K562 (cell line): ENCODE data around the gene WDR76. TPM values are rescaled to one million over a fixed set of nuclear protein-coding genes. Genes with fewer than 3 reads are reported as not detected.
A peak's percentile ranks its signal among the peaks of the same experiment; 100 is the strongest.

ENCODE experiments used
- ATAC-seq: fragments of 200-7000 bp; cut with Tn5 transposase; 3 replicates; pipeline ENCODE4 v1.9.1; 2020; ENCODE audit warnings: moderate library complexity
- Bru-seq: library from RNA; stranded (reverse); fragments of 400-500 nt; gene quantifications from one replicate; lab custom pipeline; 2021; lab: Mats Ljungman, UMichigan
- BruChase-seq, 2 experiments: library from RNA; stranded (reverse); fragments of 400-500 nt; gene quantifications; one replicate each; lab custom pipeline; 2021; lab: Mats Ljungman, UMichigan
- BruUV-seq: library from RNA; stranded (reverse); fragments of 400-500 nt; replicated peaks from 2 replicates; lab custom pipeline; 2021; lab: Mats Ljungman, UMichigan
- CTCF ChIA-PET: fragments of 300-600 bp; formaldehyde crosslinking; extraction: SDS; loops from one replicate; lab custom pipeline; 2021; ENCODE audit warnings: low intra/inter-chr PET ratio; lab: Yijun Ruan, JAX
- POLR2A ChIA-PET: fragments of 300-600, 350-650 bp; sonication (Branson Sonifier 250); formaldehyde crosslinking; extraction: SDS; loops from one replicate; lab custom pipeline; 2021; ENCODE audit warnings: antibody characterized with exemption, inconsistent platforms; lab: Yijun Ruan, JAX
- DNase-seq, 4 experiments: peaks; one replicate each; pipeline versions ENCODE4 v3.0.0 to v3.0.0-alpha.2; 2011 to 2018; ENCODE audit warnings: low spot score in 3 of 4, mixed read lengths in 3 of 4; ENCODE audit errors: extremely low read depth in 1 of 4
- FAIRE-seq: peaks from 2 replicates; lab custom pipeline; 2011; peaks lifted over from hg19 to GRCh38; lab: Jason Lieb, UNC
- H2AFZ ChIP-seq: 2 replicates; pipeline ENCODE4 v1.6.0; 2011; ENCODE audit warnings: low read depth, low read length, control low read depth, inconsistent platforms
- H3K27ac ChIP-seq: fragments of 200-600 bp; 3 replicates; pipeline ENCODE4 v1.8.0; 2011; ENCODE audit warnings: low read depth, mild to moderate bottlenecking, control low read depth, inconsistent platforms, low read length, moderate library complexity, mixed read lengths; ENCODE audit errors: extremely low read depth
- H3K27me3 ChIP-seq, 2 experiments: fragments of 300-600 bp in 1 of 2; 2 replicates in 1 of 2; 3 replicates in 1 of 2; pipeline versions ENCODE4 v1.6.0 to v1.8.0; 2011; ENCODE audit warnings: inconsistent platforms in 2 of 2, low read length in 2 of 2, mild to moderate bottlenecking in 1 of 2, mixed read lengths in 1 of 2, moderate library complexity in 1 of 2; ENCODE audit not compliant: control insufficient read depth in 2 of 2, insufficient read depth in 2 of 2
- H3K36me3 ChIP-seq: fragments of 300-600 bp; 3 replicates; pipeline ENCODE4 v1.8.0; 2011; ENCODE audit warnings: mild to moderate bottlenecking, low read length, inconsistent platforms; ENCODE audit not compliant: control insufficient read depth, insufficient read depth
- H3K4me1 ChIP-seq, 2 experiments: fragments of 200-600 bp in 1 of 2; replicated peaks in 1 of 2; 2 replicates in 1 of 2; 3 replicates in 1 of 2; pipeline versions ENCODE4 v1.5.1 to v1.8.0; 2011; ENCODE audit warnings: inconsistent platforms in 2 of 2, low read length in 2 of 2, mild to moderate bottlenecking in 1 of 2, mixed read lengths in 1 of 2, moderate library complexity in 1 of 2; ENCODE audit not compliant: control insufficient read depth in 2 of 2, insufficient read depth in 2 of 2
- H3K4me2 ChIP-seq: 2 replicates; pipeline ENCODE4 v1.6.1; 2011; ENCODE audit warnings: low read length, control low read depth, inconsistent platforms, mixed read lengths; ENCODE audit not compliant: insufficient read depth
- H3K4me3 ChIP-seq: fragments of 200-600 bp; sonication (generic), shearing (Covaris generic); 2 replicates; pipeline ENCODE4 v1.5.1; 2016; ENCODE audit warnings: control low read depth, inconsistent platforms
- H3K79me2 ChIP-seq: fragments of 200-600 bp; 3 replicates; pipeline ENCODE4 v1.8.0; 2011; ENCODE audit warnings: low read length, inconsistent platforms; ENCODE audit not compliant: control insufficient read depth, insufficient read depth
- H3K9ac ChIP-seq, 2 experiments: 2 replicates each; pipeline versions ENCODE4 v1.6.0 to v1.6.1; 2011; ENCODE audit warnings: low read depth in 2 of 2, low read length in 2 of 2, control low read depth in 1 of 2, inconsistent platforms in 1 of 2, mild to moderate bottlenecking in 1 of 2, mixed read lengths in 1 of 2; ENCODE audit not compliant: insufficient read depth in 1 of 2
- H3K9me1 ChIP-seq: one replicate; pipeline ENCODE4 v1.6.0; 2011; ENCODE audit warnings: inconsistent platforms, mild to moderate bottlenecking, low read length, moderate library complexity; ENCODE audit not compliant: control insufficient read depth, insufficient read depth
- H3K9me3 ChIP-seq: replicated peaks from 2 replicates; pipeline ENCODE4 v1.5.1; 2011; ENCODE audit warnings: low read depth, low read length, inconsistent platforms; ENCODE audit not compliant: control insufficient read depth, insufficient read depth
- H4K20me1 ChIP-seq: replicated peaks from 2 replicates; pipeline ENCODE4 v1.6.1; 2011; ENCODE audit warnings: low read length, inconsistent platforms, mixed read lengths; ENCODE audit not compliant: control insufficient read depth, insufficient read depth
- ARNT ChIP-seq, 2 experiments: fragments of 450-650 bp; IDR thresholded peaks; 2 replicates each; pipeline ENCODE4 v1.6.1; 2016; ENCODE audit warnings: mild to moderate bottlenecking in 1 of 2
- ELF4 ChIP-seq: fragments of 450-650 bp; formaldehyde crosslinking; IDR thresholded peaks from 2 replicates; pipeline ENCODE4 v1.4.0; 2022; ENCODE audit warnings: missing genetic modification characterization
- HMG20A ChIP-seq: fragments of 450-650 bp; formaldehyde crosslinking; conservative IDR thresholded peaks from 2 replicates; pipeline ENCODE4 v1.4.0; 2020; ENCODE audit warnings: mild to moderate bottlenecking, mixed read lengths
- KDM5B ChIP-seq: fragments of 200-600 bp; sonication (generic); IDR thresholded peaks from 2 replicates; pipeline ENCODE4 v1.6.1; 2012; ENCODE audit warnings: low read depth, mild to moderate bottlenecking, moderate library complexity, low read length, control low read depth, inconsistent platforms; ENCODE audit not compliant: insufficient replicate concordance
- L3MBTL2 ChIP-seq: fragments of 450-650 bp; IDR thresholded peaks from 2 replicates; pipeline ENCODE4 v1.6.1; 2016; ENCODE audit warnings: mild to moderate bottlenecking, moderate library complexity
- MBD2 ChIP-seq: sonication (generic); IDR thresholded peaks from 2 replicates; pipeline ENCODE4 v1.6.1; 2016; ENCODE audit warnings: low read depth, borderline replicate concordance
- MEF2A ChIP-seq: IDR thresholded peaks from 2 replicates; pipeline ENCODE4 v1.6.1; 2011; ENCODE audit warnings: low read depth, mild to moderate bottlenecking, low read length, moderate library complexity; ENCODE audit not compliant: control insufficient read depth
- NR2C1 ChIP-seq, 2 experiments: fragments of 450-650 bp; IDR thresholded peaks; 2 replicates each; pipeline ENCODE4 v1.6.1; 2017; ENCODE audit warnings: mild to moderate bottlenecking in 2 of 2, antibody characterized with exemption in 1 of 2, inconsistent platforms in 1 of 2, missing compliant biosample characterization in 1 of 2, missing genetic modification characterization in 1 of 2
- POLR2AphosphoS5 ChIP-seq: IDR thresholded peaks from 2 replicates; pipeline ENCODE4 v1.6.1; 2011; ENCODE audit warnings: mild to moderate bottlenecking, low read depth, low read length, moderate library complexity; ENCODE audit not compliant: control insufficient read depth, insufficient read depth
- POLR3A ChIP-seq: IDR thresholded peaks from 2 replicates; pipeline ENCODE4 v1.6.1; 2011; ENCODE audit warnings: borderline replicate concordance, mild to moderate bottlenecking, moderate library complexity; ENCODE audit not compliant: insufficient read length, insufficient read depth; ENCODE audit errors: extremely low read depth
- SIN3A ChIP-seq, 2 experiments: fragments of 150-350 bp in 1 of 2; IDR thresholded peaks; 2 replicates each; pipeline ENCODE4 v1.6.1; 2011 to 2016; ENCODE audit warnings: borderline replicate concordance in 2 of 2, low read depth in 2 of 2, low read length in 2 of 2, mild to moderate bottlenecking in 2 of 2, moderate library complexity in 2 of 2; ENCODE audit not compliant: control insufficient read depth in 1 of 2
- SIX5 ChIP-seq, 2 experiments: IDR thresholded peaks; 2 replicates each; pipeline ENCODE4 v1.6.1; 2011; ENCODE audit warnings: low read length in 2 of 2, borderline replicate concordance in 1 of 2, low read depth in 1 of 2, mild to moderate bottlenecking in 1 of 2, moderate library complexity in 1 of 2; ENCODE audit not compliant: insufficient read depth in 1 of 2
- SP1 ChIP-seq: sonication (generic); formaldehyde crosslinking; IDR thresholded peaks from 2 replicates; pipeline ENCODE4 v1.8.1; 2022; ENCODE audit warnings: mild to moderate bottlenecking, missing genetic modification reagents
- ZNF707 ChIP-seq: fragments of 250-450 bp; sonication (Bioruptor Pico); conservative IDR thresholded peaks from 2 replicates; pipeline ENCODE4 v1.8.0; 2022; ENCODE audit warnings: inconsistent platforms, mild to moderate bottlenecking, moderate library complexity
- WGBS: fragments of 100-300 bp; shearing (Covaris generic); methylation state at CpG from one replicate; pipeline ENCODE4 v1.1.6; 2016; ENCODE audit warnings: low coverage, mixed read lengths; ENCODE audit not compliant: insufficient coverage; ENCODE audit errors: missing lambda C conversion rate; 5-methylcytosine and 5-hydroxymethylcytosine counted together
- in situ Hi-C: fragments of 300-500 bp; cut with MboI; formaldehyde crosslinking; loops from 4 replicates; pipeline ENCODE4 v1.15.0; 2018; ENCODE audit warnings: inconsistent platforms, mixed read lengths
- intact Hi-C: fragments of 100-400 bp; cut with micrococcal nuclease; formaldehyde crosslinking; loops from 2 replicates; pipeline ENCODE4 v1.14.2; 2022
- long read RNA-seq, 3 experiments: library from polyadenylated mRNA in 2 of 3; library from RNA in 1 of 3; unstranded in 2 of 3; stranded (forward) in 1 of 3; transcript quantifications; one replicate each; pipeline ENCODE4 v2.0.0, GENCODE V29; 2019 to 2022
- polyA minus RNA-seq, 3 experiments: library from RNA; depleted of rRNA, polyadenylated mRNA; stranded (reverse); fragments of >200 nt; gene quantifications; 2 replicates each; pipeline ENCODE4 v1.2.3, GENCODE V29; 2011
- polyA plus RNA-seq, 8 experiments: library from polyadenylated mRNA; depleted of rRNA in 4 of 8; stranded (reverse) in 5 of 8; unstranded in 3 of 8; fragments of >200 nt; fragmentation: Nextera tagmentation in 2 of 8; fragmentation: Illumina TruSeq in 1 of 8; extraction: Ambion mirVana in 2 of 8; extraction: Trizol in 1 of 8; gene quantifications; 2 replicates each; pipeline versions ENCODE4 v1.2.1 to v1.2.3, GENCODE V29; 2011 to 2014; ENCODE audit warnings: inconsistent platforms in 1 of 8, missing spikeins in 1 of 8
- total RNA-seq, 7 experiments: library from RNA; depleted of rRNA in 6 of 7; stranded (reverse); fragments of >200 nt in 6 of 7; fragmentation: Illumina TruSeq in 2 of 7; extraction: Trizol in 2 of 7; gene quantifications; 2 replicates each; pipeline versions ENCODE4 v1.2.1 to v1.2.3, GENCODE V29; 2011 to 2021; ENCODE audit warnings: low replicate concordance in 1 of 7

WDR76 gene
- total RNA-seq (2011; cell fraction: chromatin; rRNA removed; ENCODE audit: low replicate concordance) = 23.0 and 47.6 TPM in 2 replicates
- 10.8 and 12.1 TPM in 2 replicates for total RNA-seq (2011; cell fraction: nucleolus; rRNA removed)
- total RNA-seq (2011; cell fraction: nucleoplasm; rRNA removed) = 15.4 and 20.5 TPM in 2 replicates
- total RNA-seq (2014; rRNA removed) = 37.6 and 40.4 TPM in 2 replicates
- 69.5 and 85.1 TPM in 2 replicates for total RNA-seq (2014; rRNA removed; fragmentation: Illumina TruSeq; extraction: Trizol)
- total RNA-seq (2015; rRNA removed; fragmentation: Illumina TruSeq; extraction: Trizol) = 58.4 and 62.5 TPM in 2 replicates
- total RNA-seq (2021) = 43.7 and 46.3 TPM in 2 replicates
- 22.8 and 31.8 TPM in 2 replicates for polyA plus RNA-seq (2011; rRNA removed)
- 8.5 and 12.3 TPM in 2 replicates for polyA plus RNA-seq (2011; cell fraction: cytosol; rRNA removed)
- polyA plus RNA-seq (2011; cell fraction: nucleus; rRNA removed) = 9.7 and 10.2 TPM in 2 replicates
- 28.3 and 31.8 TPM in 2 replicates for polyA plus RNA-seq (2012)
- polyA plus RNA-seq (2014; fragmentation: Illumina TruSeq; extraction: Trizol) = 47.7 and 58.6 TPM in 2 replicates
- 10 to 100 TPM in 1 of 2 experiments, 1 to 10 TPM in 1; 9.8 to 22.8 TPM for polyA plus RNA-seq (2014; fragmentation: Nextera tagmentation; extraction: Ambion mirVana)
- polyA plus RNA-seq (2014; rRNA removed) = 37.1 and 44.4 TPM in 2 replicates
- polyA minus RNA-seq (2011; rRNA and poly(A)+ RNA removed) = 40.4 and 43.0 TPM in 2 replicates
- polyA minus RNA-seq (2011; cell fraction: cytosol; rRNA and poly(A)+ RNA removed) = 16.2 and 21.7 TPM in 2 replicates
- 7.1 and 11.0 TPM in 2 replicates for polyA minus RNA-seq (2011; cell fraction: nucleus; rRNA and poly(A)+ RNA removed)
- percentile 79 among the genes with signal in this experiment for Bru-seq, nascent RNA
- percentile 88 among the genes with signal in this experiment for BruChase-seq, experiment 1, labeled RNA remaining after a 2-hour chase
- BruChase-seq, experiment 2, labeled RNA remaining after a 6-hour chase = percentile 86 among the genes with signal in this experiment
- long read RNA-seq, experiment 1, transcript WDR76-201 (13 exons, 3,978 nt) = major isoform, 81 of 148 reads
- long read RNA-seq, experiment 1, transcript WDR76-202 (13 exons, 2,586 nt) = minor isoform, 13 of 148 reads
- long read RNA-seq, experiment 1, partial matches to known transcripts = 24 of 148 reads
- long read RNA-seq, experiment 1, other reads (novel, unspliced or antisense) = 30 of 148 reads
- long read RNA-seq, experiment 2, transcript WDR76-201 (13 exons, 3,978 nt) = major isoform, 16 of 44 reads
- long read RNA-seq, experiment 2, partial matches to known transcripts = 7 of 44 reads
- long read RNA-seq, experiment 2, other reads (novel, unspliced or antisense) = 19 of 44 reads
- long read RNA-seq, experiment 3, transcript WDR76-201 (13 exons, 3,978 nt) = major isoform, 14 of 28 reads
- long read RNA-seq, experiment 3, partial matches to known transcripts = 10 of 28 reads
- long read RNA-seq, experiment 3, other reads (novel, unspliced or antisense) = 2 of 28 reads

GRCh38 chr15:43826508-43827341 lies at the start of gene WDR76:
WDR76 (plus strand) TSS chr15:43827002; CDS start chr15:43827033, 31 bp downstream.
- intact Hi-C loops = no loop called here
- TSS peak; percentile 54 for BruUV-seq
- FAIRE-seq (peak; percentile 77), ATAC-seq (peak; percentile 84), DNase-seq (peak; percentile 91 to 96 (median 92))
- H3K27me3 ChIP-seq = no peaks in the 10 kb centered on the region
- H3K9me1 ChIP-seq = no peaks in the 10 kb centered on the region
- no peaks in the 10 kb centered on the region for H4K20me1 ChIP-seq
- peaks cover 81% of the 10 kb centered on the region for H3K79me2 ChIP-seq
- H3K9me3 ChIP-seq = no peaks in the 10 kb centered on the region
- H2AFZ ChIP-seq = peak within 1 kb of the TSS; percentile 96
- H3K4me2 ChIP-seq = peak within 1 kb of the TSS; percentile 86
- POLR2A ChIA-PET = interaction anchor here (0.8 to 2.6 kb wide), 8 partner anchors 10 to 505 kb away, joined by 3 to 12 read pairs (median 4); partner anchors contain the start of genes HYPK and SERINC4
- H3K36me3 ChIP-seq = peaks cover 27% of the 10 kb centered on the region; the same call in 2 of the 3 replicates
- peak within 1 kb of the TSS; percentile 88 for H3K27ac ChIP-seq
- CTCF ChIA-PET = no interaction called here
- under 1% methylated on average over 47 of the region's 48 CpGs for WGBS
- H3K4me3 ChIP-seq = peak within 1 kb of the TSS; percentile 64
- H3K4me1 ChIP-seq = peaks cover 17 to 24% of the 10 kb centered on the region in 2 experiments; a peak in 4 of 5 replicates
- in situ Hi-C loops = no loop called here
- H3K9ac ChIP-seq = peak within 1 kb of the TSS; percentile 84 to 99
- no peak for TF ChIP-seq MBD2
- no peak for TF ChIP-seq SIX5 (IDR thresholded peaks at IDR 0.05; ENCODE audit: borderline replicate concordance in 1 of 2, insufficient read depth in 1 of 2, low read depth in 1 of 2, low read length in 2 of 2)
- no peak for TF ChIP-seq MEF2A
- TF ChIP-seq POLR3A = peak; percentile 48
- peak; percentile 57 for TF ChIP-seq KDM5B
- TF ChIP-seq POLR2AphosphoS5 = peak; percentile 81
- TF ChIP-seq L3MBTL2 = peak; percentile 90
- TF ChIP-seq HMG20A (CRISPR knock-in tag) = no peak
- peak in 1 of 2 experiments; percentile 54; a peak in 2 of 4 replicates for TF ChIP-seq SIN3A (IDR thresholded peaks at IDR 0.05; ENCODE audit: borderline replicate concordance in 2 of 2, control insufficient read depth in 1 of 2, low read depth in 2 of 2, low read length in 2 of 2)
- no peak for TF ChIP-seq ZNF707
- peak; percentile 58 for TF ChIP-seq NR2C1 (IDR thresholded peaks at IDR 0.05)
- TF ChIP-seq NR2C1 (tag; IDR thresholded peaks at IDR 0.05) = peak; percentile 66
- peak; percentile 51; the same call in 1 of the 2 replicates for TF ChIP-seq ELF4 (CRISPR knock-in tag)
- TF ChIP-seq SP1 = peak; percentile 78
- 0 out of 4 replicates have a peak, but pooled peaks of 1 of the 2 experiments have one; percentile 16 for TF ChIP-seq ARNT (IDR thresholded peaks at IDR 0.05)
